Loucy (cell line): Measurements from ENCODE around the gene SPCS1.
A peak's percentile ranks its signal among the peaks of the same experiment; 100 is the strongest.

Experiments used
- H2AFZ ChIP-seq: fragments of 200-600 bp; sonication (generic); 2 replicates; pipeline ENCODE4 v1.6.0; 2016; ENCODE audit warnings: antibody characterized with exemption, mild to moderate bottlenecking, low read length, moderate library complexity
- H3F3A ChIP-seq: fragments of 200-600 bp; 2 replicates; pipeline ENCODE4 v1.6.0; 2016; ENCODE audit warnings: antibody characterized with exemption, low read depth, mild to moderate bottlenecking
- H3K27me3 ChIP-seq: fragments of 200-600 bp; sonication (generic); 2 replicates; pipeline ENCODE4 v1.6.1; 2014; ENCODE audit warnings: low read length, mild to moderate bottlenecking; ENCODE audit not compliant: insufficient read depth, poor library complexity, severe bottlenecking
- H3K36me3 ChIP-seq: fragments of 200-600 bp; sonication (generic); 2 replicates; pipeline ENCODE4 v1.6.1; 2016; ENCODE audit warnings: low read length; ENCODE audit not compliant: insufficient read depth
- H3K4me1 ChIP-seq: fragments of 200-600 bp; sonication (generic); 2 replicates; pipeline ENCODE4 v1.5.1; 2014; ENCODE audit warnings: low read length, mild to moderate bottlenecking; ENCODE audit not compliant: insufficient read depth, poor library complexity, severe bottlenecking
- H3K4me2 ChIP-seq: fragments of 200-600 bp; sonication (generic); 2 replicates; pipeline ENCODE4 v1.6.0; 2014; ENCODE audit warnings: antibody characterized with exemption, low read length, low read depth, mild to moderate bottlenecking; ENCODE audit not compliant: poor library complexity, severe bottlenecking
- H3K4me3 ChIP-seq: fragments of 200-600 bp; sonication (generic); 2 replicates; pipeline ENCODE4 v1.5.1; 2014; ENCODE audit warnings: low read length, mild to moderate bottlenecking, mixed read lengths; ENCODE audit not compliant: poor library complexity, severe bottlenecking
- H3K79me2 ChIP-seq: fragments of 200-600 bp; sonication (generic); 2 replicates; pipeline ENCODE4 v1.6.1; 2014; ENCODE audit warnings: low read length; ENCODE audit not compliant: insufficient read depth
- H3K9ac ChIP-seq: fragments of 200-600 bp; sonication (generic); 2 replicates; pipeline ENCODE4 v1.6.0; 2014; ENCODE audit warnings: mild to moderate bottlenecking, low read depth, low read length, moderate library complexity; ENCODE audit not compliant: poor library complexity, severe bottlenecking
- H3K9me2 ChIP-seq: fragments of 200-600 bp; sonication (generic); replicated peaks from 2 replicates; pipeline ENCODE4 v1.6.1; 2016; ENCODE audit warnings: low read depth, low read length, mixed read lengths
- H3K9me3 ChIP-seq: fragments of 200-600 bp; sonication (generic); 2 replicates; pipeline ENCODE4 v1.6.1; 2014; ENCODE audit warnings: mild to moderate bottlenecking, antibody characterized with exemption, low read length, low read depth; ENCODE audit not compliant: insufficient read depth
- H4K20me1 ChIP-seq: fragments of 200-600 bp; sonication (generic); 2 replicates; pipeline ENCODE4 v1.6.0; 2014; ENCODE audit warnings: antibody characterized with exemption, low read length, mild to moderate bottlenecking; ENCODE audit not compliant: insufficient read depth, poor library complexity, severe bottlenecking
- CTCF ChIP-seq: fragments of 200-600 bp; sonication (generic); conservative IDR thresholded peaks from 2 replicates; pipeline ENCODE4 v1.5.1; 2014; ENCODE audit warnings: mild to moderate bottlenecking, antibody characterized with exemption, low read length
- EZH2phosphoT487 ChIP-seq: fragments of 200-600 bp; IDR thresholded peaks from 2 replicates; pipeline ENCODE4 v1.6.1; 2018; ENCODE audit warnings: antibody characterized with exemption, mild to moderate bottlenecking, moderate library complexity, borderline replicate concordance

SPCS1 gene

GRCh38 chr3:52685285-52685708 is 20.6 kb upstream of the SPCS1 start:
- Histone ChIP-seq H3K4me2 (peak overlapping the region; percentile 90), H4K20me1 (peaks cover 63% of the 10 kb centered on the region), H3K79me2 (peaks cover 93% of the 10 kb centered on the region), H3K9ac (peak overlapping the region; percentile 95), H3K27me3 (no peaks in the 10 kb centered on the region), H3K4me3 (peak overlapping the region; percentile 95), H3K9me2 (no peaks in the 10 kb centered on the region), H2AFZ (peak overlapping the region; percentile 89), H3K4me1 (peaks cover 68% of the 10 kb centered on the region), H3K36me3 (peaks cover 29% of the 10 kb centered on the region), H3F3A (0 out of 2 replicates have a peak, but pooled peaks cover 3% of the 10 kb centered on the region), H3K9me3 (no peaks in the 10 kb centered on the region)
- no peak for TF ChIP-seq CTCF
- no peak for TF ChIP-seq EZH2phosphoT487

GRCh38 chr3:52685709-52686691 is 19.9 kb upstream of the SPCS1 start, which contains the start of the genes GNL3 and PBRM1:
GNL3 (plus strand) TSS chr3:52686032; CDS start chr3:52686093, 61 bp downstream.
PBRM1 (minus strand) TSS chr3:52685913.
- Histone ChIP-seq H3K9ac (peak within 1 kb of the TSS; percentile 95), H3K4me1 (peaks cover 66% of the 10 kb centered on the region), H3F3A (0 out of 2 replicates have a peak, but pooled peaks cover 3% of the 10 kb centered on the region), H3K36me3 (peaks cover 36% of the 10 kb centered on the region), H2AFZ (peak within 1 kb of the TSS; percentile 89), H3K27me3 (no peaks in the 10 kb centered on the region), H3K9me2 (no peaks in the 10 kb centered on the region), H3K4me2 (peak within 1 kb of the TSS; percentile 99), H3K79me2 (peaks cover 93% of the 10 kb centered on the region), H4K20me1 (peaks cover 65% of the 10 kb centered on the region), H3K9me3 (no peaks in the 10 kb centered on the region), H3K4me3 (peak within 1 kb of the TSS; percentile 95)
- TF ChIP-seq EZH2phosphoT487 (no peak), CTCF (no peak)

- H3K9me3 ChIP-seq, result no peaks in the 10 kb centered on the region
- H3K9me2 ChIP-seq, result no peaks in the 10 kb centered on the region
- no peak for TF ChIP-seq EZH2phosphoT487
- no peak for TF ChIP-seq CTCF
- peaks cover 54% of the 10 kb centered on the region for H3K4me1 ChIP-seq
- peaks cover 88% of the 10 kb centered on the region for H3K79me2 ChIP-seq
- H3K9ac ChIP-seq, result peak overlapping the region; percentile 95
- H3F3A ChIP-seq, result 0 out of 2 replicates have a peak, but pooled peaks cover 3% of the 10 kb centered on the region
- H3K27me3 ChIP-seq, result no peaks in the 10 kb centered on the region
- H3K36me3 ChIP-seq, result peaks cover 56% of the 10 kb centered on the region
- H3K4me2 ChIP-seq, result peak overlapping the region; percentile 99
- H3K4me3 ChIP-seq, result peak overlapping the region; percentile 95
- peaks cover 73% of the 10 kb centered on the region for H4K20me1 ChIP-seq
- no peak overlapping the region for H2AFZ ChIP-seq
Measured at GRCh38 chr3:52688266-52688665, 17.6 kb upstream of the SPCS1 start.
